DMS79 (cell line): ENCODE results near the gene MRPL45.
"Not testable (repeated sequence)": the region's sequence is repeated elsewhere in the genome, so short reads cannot be mapped to it uniquely, and the experiment has no call there.

ENCODE experiments used
- DNase-seq: peaks from one replicate; lab custom pipeline; 2025; lab: John Stamatoyannopoulos, UW

MRPL45 gene

DNA sequence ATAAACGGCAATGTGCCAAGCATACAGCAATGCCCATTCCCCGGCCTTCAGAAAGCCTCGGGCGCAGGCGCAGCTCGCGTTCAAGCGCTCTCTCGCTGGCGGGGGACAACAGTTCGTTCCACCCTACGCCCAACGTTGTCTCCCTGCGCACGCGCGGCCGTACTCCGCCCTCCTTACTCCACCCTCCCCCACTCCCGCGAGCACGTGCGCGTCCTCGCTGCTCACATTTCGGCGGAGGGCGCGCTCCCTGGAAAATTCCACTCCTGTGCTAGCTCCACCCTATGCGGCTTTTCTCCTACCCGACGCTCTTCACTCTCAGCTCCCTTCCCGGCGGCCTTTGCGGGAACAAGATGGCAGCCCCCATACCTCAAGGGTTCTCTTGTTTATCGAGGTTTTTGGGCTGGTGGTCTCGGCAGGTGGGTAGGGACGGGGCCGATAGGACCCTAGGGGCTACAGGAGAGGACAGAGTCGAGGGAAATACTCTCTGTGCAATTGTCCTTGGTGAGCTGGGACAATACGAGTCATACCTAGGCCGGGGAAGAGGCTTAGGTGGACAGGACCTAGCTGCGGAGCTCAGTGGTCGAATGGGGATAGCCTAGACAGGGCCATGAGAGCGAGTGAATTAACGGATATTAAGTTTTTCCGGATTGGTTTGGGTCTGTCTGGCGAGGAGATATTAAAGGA lies at the start of gene MRPL45:
TSS of gene MRPL45 (plus strand) at position 335 of the 684 bp plus-strand sequence. CDS start at position 351, 16 bp downstream.
- peak; percentile 94 for DNase-seq

GRCh38 chr17:38253191-38253590 lies 43.8 kb upstream of the MRPL45 start:
- not testable (repeated sequence) for DNase-seq

GRCh38 chr17:38254357-38254756 lies 42.6 kb upstream of the MRPL45 start:
- not testable (repeated sequence) for DNase-seq

- peak; percentile 74 for DNase-seq
Observed at GRCh38 chr17:38257013-38257621, 39.9 kb upstream of the MRPL45 start.

- DNase-seq: not testable (repeated sequence)
Observed at GRCh38 chr17:38265974-38266506, 30.9 kb upstream of the MRPL45 start.

GRCh38 chr17:38266571-38266970 lies 30.4 kb upstream of the MRPL45 start:
- not testable (repeated sequence) for DNase-seq

DNA sequence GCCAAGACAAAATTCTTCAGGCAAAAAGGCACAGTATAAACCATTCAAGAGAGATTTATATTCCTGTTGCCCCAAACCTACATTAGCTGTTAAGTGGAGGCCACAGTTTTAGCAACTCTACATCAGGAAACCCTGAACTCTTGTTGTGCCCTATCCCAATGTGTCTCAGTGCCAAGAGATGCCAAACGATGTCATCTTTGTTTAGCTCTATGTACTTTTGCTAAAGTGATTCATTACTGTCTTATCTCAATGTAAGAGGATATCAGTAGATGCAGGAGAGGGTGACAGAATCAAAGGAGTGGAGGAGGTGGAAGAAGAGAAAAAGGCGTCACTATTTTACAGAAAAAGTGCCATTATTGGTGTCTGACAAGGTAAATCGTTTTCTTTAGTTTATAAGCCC lies 28.8 kb upstream of the MRPL45 start:
- DNase-seq: not testable (repeated sequence)

GRCh38 chr17:38269045-38269444 lies 27.9 kb upstream of the MRPL45 start:
- DNase-seq: not testable (repeated sequence)

DNA sequence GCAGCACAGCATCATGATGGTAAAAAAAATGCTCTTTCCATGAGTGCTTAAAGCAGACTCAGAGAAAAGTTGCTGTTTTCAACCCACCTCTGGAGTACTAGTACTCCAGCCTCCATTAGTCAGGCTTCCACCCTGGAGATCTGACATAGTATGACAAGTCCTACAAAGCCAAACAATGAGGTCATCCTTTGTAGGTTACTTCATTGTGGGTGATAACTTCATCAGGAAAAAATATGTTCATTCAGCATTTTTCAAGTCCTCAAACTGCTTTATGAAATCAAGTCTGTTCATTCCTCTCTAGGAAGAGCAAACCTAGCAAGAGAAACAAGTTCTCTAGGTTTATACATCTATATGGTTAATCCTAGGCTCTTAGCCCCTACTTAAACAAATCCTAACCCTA lies 27.4 kb upstream of the MRPL45 start:
- not testable (repeated sequence) for DNase-seq

- not testable (repeated sequence) for DNase-seq
Observed at GRCh38 chr17:38285994-38286393, 11.0 kb upstream of the MRPL45 start.

GRCh38 chr17:38286501-38287091 lies 10.4 kb upstream of the MRPL45 start:
- not testable (repeated sequence) for DNase-seq

DNA sequence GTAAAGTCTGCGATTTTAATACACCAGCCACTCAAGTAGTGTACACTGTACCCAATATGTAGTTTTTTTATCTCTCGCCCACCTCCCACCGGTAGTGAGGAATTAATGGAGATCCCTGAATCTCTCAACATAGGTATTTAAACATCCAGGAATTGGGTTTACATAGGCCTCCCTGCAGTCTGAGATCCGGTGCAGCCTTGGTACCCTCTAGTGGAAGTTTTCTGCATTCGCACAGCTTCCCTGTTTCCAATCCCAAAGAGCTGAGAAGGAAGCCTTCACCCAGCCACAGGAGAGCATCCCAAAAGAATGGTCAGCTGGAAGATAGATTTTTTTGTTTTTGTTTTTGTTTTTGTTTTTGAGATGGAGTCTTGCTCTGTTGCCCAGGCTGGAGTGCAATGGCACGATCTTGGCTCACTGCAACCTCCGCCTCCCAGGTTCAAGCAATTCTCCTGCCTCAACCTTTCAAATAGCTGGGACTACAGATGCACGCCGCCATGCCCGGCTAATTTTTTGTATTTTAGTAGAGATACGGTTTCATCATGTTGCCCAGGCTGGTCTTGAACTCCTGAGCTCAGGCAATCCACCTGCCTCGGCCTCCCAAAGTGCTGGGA lies 8.6 kb upstream of the MRPL45 start:
- not testable (repeated sequence) for DNase-seq

- DNase-seq: not testable (repeated sequence)
Observed at GRCh38 chr17:38289760-38290159, 7.2 kb upstream of the MRPL45 start.

- DNase-seq: not testable (repeated sequence)
Observed at GRCh38 chr17:38295602-38296365, 1.2 kb upstream of the MRPL45 start.

- no peak for DNase-seq
Observed at GRCh38 chr17:38315497-38315896, 18.5 kb downstream of the MRPL45 start.

GRCh38 chr17:38317081-38317480 lies 20.1 kb downstream of the MRPL45 start:
- no peak for DNase-seq

DNA sequence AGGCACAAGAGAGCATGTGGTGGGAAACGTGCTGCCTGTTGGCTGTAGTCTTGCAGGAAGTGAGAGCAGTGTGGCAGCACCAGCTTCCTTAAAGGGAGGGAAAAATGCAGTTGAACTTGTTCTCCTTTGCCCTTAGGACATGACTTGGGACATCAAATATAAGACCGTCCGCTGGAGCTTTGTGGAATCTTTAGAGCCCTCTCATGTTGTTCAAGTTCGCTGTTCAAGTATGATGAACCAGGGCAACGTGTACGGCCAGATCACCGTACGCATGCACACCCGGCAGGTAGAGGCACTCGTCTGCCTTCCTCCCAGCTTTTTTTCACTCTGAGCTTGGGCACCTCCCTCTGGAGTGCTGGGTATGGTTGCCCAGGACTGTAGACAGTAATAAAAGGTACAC lies 23.5 kb downstream of the MRPL45 start:
- no peak for DNase-seq

DNA sequence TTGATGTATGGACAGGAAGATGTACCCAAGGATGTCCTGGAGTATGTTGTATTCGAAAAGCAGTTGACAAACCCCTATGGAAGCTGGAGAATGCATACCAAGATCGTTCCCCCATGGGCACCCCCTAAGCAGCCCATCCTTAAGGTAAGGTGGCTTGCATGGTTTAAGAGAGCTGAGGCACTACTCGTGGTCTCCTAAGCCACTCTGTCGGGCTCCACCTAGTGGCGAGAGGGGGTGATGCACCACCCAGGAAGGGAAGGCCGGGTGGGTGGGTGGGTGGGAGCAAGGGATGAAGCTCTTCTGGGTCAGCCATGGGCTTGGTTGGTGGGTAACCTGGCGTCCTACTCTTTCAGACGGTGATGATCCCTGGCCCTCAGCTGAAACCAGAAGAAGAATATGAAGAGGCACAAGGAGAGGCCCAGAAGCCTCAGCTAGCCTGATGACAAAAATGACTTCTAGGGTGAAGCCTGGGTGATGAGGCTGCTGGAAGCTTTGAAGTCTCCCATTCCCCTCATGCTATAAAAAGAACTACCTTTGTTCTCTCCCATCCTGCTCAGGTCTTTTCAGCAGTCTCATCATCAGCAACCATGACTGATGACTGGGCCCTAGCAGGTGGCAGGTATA lies 25.3 kb downstream of the MRPL45 start:
- DNase-seq: no peak

DNA sequence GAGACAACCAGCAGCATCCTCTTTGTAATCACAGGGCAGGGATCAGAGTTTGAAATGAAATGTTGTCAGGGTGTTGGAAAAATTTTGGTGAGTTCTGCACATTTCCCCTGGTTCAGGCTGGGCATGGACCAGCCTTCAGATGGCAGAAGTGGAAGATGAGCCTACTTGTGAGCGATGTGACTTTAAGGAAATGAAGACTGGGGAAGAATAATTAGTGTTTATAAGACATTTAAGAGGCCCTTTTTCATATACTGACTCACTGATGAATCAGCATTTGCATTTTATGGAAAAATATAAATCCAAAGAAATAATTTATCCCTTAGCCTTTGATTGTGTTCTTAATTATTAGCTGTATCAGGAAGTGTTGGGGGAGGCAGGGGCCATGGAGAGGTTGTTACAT lies 25.9 kb downstream of the MRPL45 start:
- DNase-seq: no peak

- DNase-seq: no peak
Observed at GRCh38 chr17:38324141-38324697, 27.3 kb downstream of the MRPL45 start.

GRCh38 chr17:38324772-38325171 lies 27.8 kb downstream of the MRPL45 start:
- DNase-seq: no peak
